GM19238 (cell line): Measurements from ENCODE around the gene KLHL26.
"Not testable (repeated sequence)": the region's sequence is repeated elsewhere in the genome, so short reads cannot be mapped to it uniquely, and the experiment has no call there.

Experiments used
- DNase-seq: peaks from one replicate; pipeline ENCODE4 v3.0.0; 2011; ENCODE audit warnings: low spot score; ENCODE audit not compliant: insufficient read length

KLHL26 gene

GRCh38 chr19:18600692-18601397 lies 36.0 kb upstream of the KLHL26 start:
- DNase-seq: not testable (repeated sequence)

GRCh38 chr19:18601875-18602274 lies 35.0 kb upstream of the KLHL26 start:
- DNase-seq: no peak

GRCh38 chr19:18603255-18603957 lies 33.4 kb upstream of the KLHL26 start:
- no peak for DNase-seq

- no peak for DNase-seq
These were observed 32.6 kb upstream of the KLHL26 start for GRCh38 chr19:18603958-18604819.

GRCh38 chr19:18604820-18605159 lies 32.0 kb upstream of the KLHL26 start:
- DNase-seq: no peak

GRCh38 chr19:18605196-18605545 lies 31.7 kb upstream of the KLHL26 start:
- DNase-seq: no peak

- no peak for DNase-seq
These were observed 31.1 kb upstream of the KLHL26 start for GRCh38 chr19:18605546-18606280.

- DNase-seq: no peak
These were observed 30.3 kb upstream of the KLHL26 start, which contains the start of gene CRLF1 for GRCh38 chr19:18606281-18607225. Gene CRLF1 (minus strand): TSS chr19:18606799. CDS start chr19:18606656, 143 bp downstream.

- DNase-seq: no peak
These were observed 29.4 kb upstream of the KLHL26 start for GRCh38 chr19:18607226-18608101.

- no peak for DNase-seq
These were observed 28.6 kb upstream of the KLHL26 start for GRCh38 chr19:18608102-18608804.

GRCh38 chr19:18608805-18609716 lies 27.8 kb upstream of the KLHL26 start:
- no peak for DNase-seq

- DNase-seq: no peak
These were observed 27.1 kb upstream of the KLHL26 start for GRCh38 chr19:18609717-18610051.

GRCh38 chr19:18610245-18610555 lies 26.6 kb upstream of the KLHL26 start:
- DNase-seq: no peak

- DNase-seq: no peak
These were observed 26.1 kb upstream of the KLHL26 start for GRCh38 chr19:18610556-18611326.

GRCh38 chr19:18611327-18612050 lies 25.3 kb upstream of the KLHL26 start:
- DNase-seq: no peak

GRCh38 chr19:18612051-18612771 lies 24.6 kb upstream of the KLHL26 start:
- no peak for DNase-seq
